IPS-18c (cell line): ENCODE measurements around the gene LPIN3.

Experiments used
- H3K4me3 ChIP-seq: 2 replicates; pipeline ENCODE4 v1.7.0; 2013; ENCODE audit warnings: low read depth, mild to moderate bottlenecking, low read length, moderate library complexity; ENCODE audit not compliant: insufficient read depth
- H3K9me3 ChIP-seq: one replicate; pipeline ENCODE4 v1.6.1; 2013; ENCODE audit warnings: mild to moderate bottlenecking, low read length, moderate library complexity; ENCODE audit not compliant: control insufficient read depth, insufficient read depth

Gene LPIN3

GRCh38 chr20:41370176-41370575 lies 29.6 kb downstream of the LPIN3 start:
- Histone ChIP-seq H3K4me3 (no peak overlapping the region), H3K9me3 (peaks cover 2% of the 10 kb centered on the region)

- H3K4me3 ChIP-seq: no peak overlapping the region
- H3K9me3 ChIP-seq: peaks cover 2% of the 10 kb centered on the region
Observed at GRCh38 chr20:41371371-41371770, 30.8 kb downstream of the LPIN3 start.

GRCh38 chr20:41373251-41373783 lies 32.7 kb downstream of the LPIN3 start:
- H3K4me3 ChIP-seq: no peak overlapping the region; the same call in 1 of the 2 replicates
- no peaks in the 10 kb centered on the region for H3K9me3 ChIP-seq

- H3K9me3 ChIP-seq: no peaks in the 10 kb centered on the region
Observed at GRCh38 chr20:41373931-41374920, 33.6 kb downstream of the LPIN3 start.

GRCh38 chr20:41375846-41376245 lies 35.2 kb downstream of the LPIN3 start:
- no peak overlapping the region for H3K4me3 ChIP-seq
- no peaks in the 10 kb centered on the region for H3K9me3 ChIP-seq

More at GRCh38 chr20:41373931-41374920, 33.6 kb downstream of the LPIN3 start:
- no peak overlapping the region for H3K4me3 ChIP-seq

GRCh38 chr20:41376349-41376748 lies 35.7 kb downstream of the LPIN3 start:
- H3K4me3 ChIP-seq: no peak overlapping the region
- no peaks in the 10 kb centered on the region for H3K9me3 ChIP-seq

GRCh38 chr20:41377275-41377674 lies 36.7 kb downstream of the LPIN3 start:
- no peaks in the 10 kb centered on the region for H3K9me3 ChIP-seq
- H3K4me3 ChIP-seq: no peak overlapping the region

GRCh38 chr20:41379551-41379950 lies 38.9 kb downstream of the LPIN3 start:
- H3K9me3 ChIP-seq: no peaks in the 10 kb centered on the region
- no peak overlapping the region for H3K4me3 ChIP-seq

- no peaks in the 10 kb centered on the region for H3K9me3 ChIP-seq
- no peak overlapping the region for H3K4me3 ChIP-seq
Observed at GRCh38 chr20:41380551-41381193, 40.1 kb downstream of the LPIN3 start.

- no peaks in the 10 kb centered on the region for H3K9me3 ChIP-seq
Observed at GRCh38 chr20:41382791-41383305, 42.2 kb downstream of the LPIN3 start.

GRCh38 chr20:41386502-41387427 lies 46.1 kb downstream of the LPIN3 start:
- H3K9me3 ChIP-seq: no peaks in the 10 kb centered on the region
- no peak overlapping the region for H3K4me3 ChIP-seq

More at GRCh38 chr20:41382791-41383305, 42.2 kb downstream of the LPIN3 start:
- H3K4me3 ChIP-seq: no peak overlapping the region

- H3K4me3 ChIP-seq: no peak overlapping the region
- H3K9me3 ChIP-seq: no peaks in the 10 kb centered on the region
Observed at GRCh38 chr20:41387444-41387851, 46.8 kb downstream of the LPIN3 start.

GRCh38 chr20:41390889-41391288 lies 50.3 kb downstream of the LPIN3 start:
- Histone ChIP-seq H3K4me3 (no peak overlapping the region), H3K9me3 (no peaks in the 10 kb centered on the region)

- H3K9me3 ChIP-seq: no peaks in the 10 kb centered on the region
- H3K4me3 ChIP-seq: no peak overlapping the region
Observed at GRCh38 chr20:41391587-41392001, 51.0 kb downstream of the LPIN3 start.

GRCh38 chr20:41392295-41392694 lies 51.7 kb downstream of the LPIN3 start:
- H3K4me3 ChIP-seq: no peak overlapping the region
- no peaks in the 10 kb centered on the region for H3K9me3 ChIP-seq

GRCh38 chr20:41392871-41393704 lies 52.5 kb downstream of the LPIN3 start:
- Histone ChIP-seq H3K9me3 (no peaks in the 10 kb centered on the region), H3K4me3 (no peak overlapping the region)
